Spinal cord (tissue), 10 donors: ENCODE results near the gene SAMSN1. TPM values are rescaled to one million over a fixed set of nuclear protein-coding genes. Genes with fewer than 3 reads are reported as not detected.

ENCODE experiments used
- DNase-seq, 6 donors: peaks; one replicate each; pipeline versions ENCODE4 v3.0.0 to v3.0.0-alpha.2; 2013 to 2015; ENCODE audit warnings: low spot score in 6 of 6, low read depth in 4 of 6
- H3K27ac ChIP-seq: one replicate; pipeline ENCODE4 v1.5.1; 2013; ENCODE audit warnings: low read depth, low read length, control low read depth
- H3K27me3 ChIP-seq: one replicate; pipeline ENCODE4 v1.6.1; 2013; ENCODE audit warnings: low read length; ENCODE audit not compliant: control insufficient read depth, insufficient read depth
- H3K36me3 ChIP-seq: one replicate; pipeline ENCODE4 v1.6.1; 2013; ENCODE audit warnings: low read length; ENCODE audit not compliant: control insufficient read depth, insufficient read depth
- H3K4me1 ChIP-seq: one replicate; pipeline ENCODE4 v1.6.1; 2013; ENCODE audit warnings: low read length; ENCODE audit not compliant: control insufficient read depth, insufficient read depth
- H3K4me3 ChIP-seq: one replicate; pipeline ENCODE4 v1.5.1; 2013; ENCODE audit warnings: low read depth, low read length, control low read depth
- H3K9me3 ChIP-seq: one replicate; pipeline ENCODE4 v1.6.1; 2013; ENCODE audit warnings: low read length; ENCODE audit not compliant: control insufficient read depth, insufficient read depth
- WGBS: methylation state at CpG from one replicate; pipeline ENCODE4 v1.1.5; 2013; ENCODE audit warnings: missing lambda C conversion rate; ENCODE audit not compliant: insufficient coverage; 5-methylcytosine and 5-hydroxymethylcytosine counted together
- polyA plus RNA-seq, 2 donors: library from polyadenylated mRNA; unstranded; fragments of 120-200 nt; gene quantifications; one replicate each; pipeline ENCODE4 v1.2.1, GENCODE V29; 2013; ENCODE audit not compliant: insufficient read length in 2 of 2
- total RNA-seq, 2 donors: library from RNA; depleted of rRNA in 1 of 2; stranded (reverse); fragments of 120-200 nt in 1 of 2; fragments of >200 nt in 1 of 2; gene quantifications; one replicate each; pipeline versions ENCODE4 v1.2.3 to v1.2.4, GENCODE V29; 2013 to 2014
- donor health status: healthy.

SAMSN1 gene
- total and polyA plus RNA-seq, 4 donors: 8.5 to 22.4 (median 12.3) TPM

GRCh38 chr21:14492931-14493330, 53.2 kb downstream of the SAMSN1 start:
- no peaks in the 10 kb centered on the region for H3K36me3 ChIP-seq
- H3K27ac ChIP-seq: no peak overlapping the region
- 64% methylated on average over 4 of the region's 4 CpGs for WGBS
- H3K27me3 ChIP-seq: no peaks in the 10 kb centered on the region
- no peak overlapping the region for H3K4me3 ChIP-seq
- H3K4me1 ChIP-seq: no peaks in the 10 kb centered on the region
- peak in 1 of 6 donors; percentile 37 for DNase-seq
- no peaks in the 10 kb centered on the region for H3K9me3 ChIP-seq

GRCh38 chr21:14491269-14491681, 54.8 kb downstream of the SAMSN1 start:
- H3K4me1 ChIP-seq: no peaks in the 10 kb centered on the region
- WGBS: no CpG with 5 or more reads among the region's 1 CpG
- no peaks in the 10 kb centered on the region for H3K9me3 ChIP-seq
- no peak overlapping the region for H3K27ac ChIP-seq
- no peaks in the 10 kb centered on the region for H3K27me3 ChIP-seq
- H3K4me3 ChIP-seq: no peak overlapping the region
- H3K36me3 ChIP-seq: no peaks in the 10 kb centered on the region
- no peak for DNase-seq

GRCh38 chr21:14488672-14489204, 57.4 kb downstream of the SAMSN1 start:
- Histone ChIP-seq H3K4me3 (no peak overlapping the region), H3K9me3 (no peaks in the 10 kb centered on the region), H3K36me3 (no peaks in the 10 kb centered on the region), H3K27ac (no peak overlapping the region), H3K27me3 (no peaks in the 10 kb centered on the region), H3K4me1 (no peaks in the 10 kb centered on the region)
- 60% methylated on average over 3 of the region's 5 CpGs for WGBS
- DNase-seq: peak in 1 of 6 donors; percentile 76

- peak in 2 of 6 donors; percentile 15 to 18 for DNase-seq
- no peak overlapping the region for H3K27ac ChIP-seq
- no peaks in the 10 kb centered on the region for H3K9me3 ChIP-seq
- H3K27me3 ChIP-seq: no peaks in the 10 kb centered on the region
- H3K4me1 ChIP-seq: no peaks in the 10 kb centered on the region
- no peak overlapping the region for H3K4me3 ChIP-seq
- H3K36me3 ChIP-seq: no peaks in the 10 kb centered on the region
Measured at GRCh38 chr21:14487490-14488432, 58.4 kb downstream of the SAMSN1 start.

- no peak overlapping the region for H3K27ac ChIP-seq
- H3K9me3 ChIP-seq: no peaks in the 10 kb centered on the region
- 100% methylated on average over 2 of the region's 3 CpGs for WGBS
- no peaks in the 10 kb centered on the region for H3K36me3 ChIP-seq
- DNase-seq: no peak
- no peaks in the 10 kb centered on the region for H3K27me3 ChIP-seq
- H3K4me3 ChIP-seq: no peak overlapping the region
- no peaks in the 10 kb centered on the region for H3K4me1 ChIP-seq
Measured at GRCh38 chr21:14486869-14487268, 59.2 kb downstream of the SAMSN1 start.

GRCh38 chr21:14484188-14485009, 61.7 kb downstream of the SAMSN1 start:
- 100% methylated on average over 1 of the region's 2 CpGs for WGBS
- no peaks in the 10 kb centered on the region for H3K9me3 ChIP-seq
- no peaks in the 10 kb centered on the region for H3K4me1 ChIP-seq
- H3K36me3 ChIP-seq: no peaks in the 10 kb centered on the region
- no peak for DNase-seq
- H3K4me3 ChIP-seq: no peak overlapping the region
- H3K27ac ChIP-seq: no peak overlapping the region
- no peaks in the 10 kb centered on the region for H3K27me3 ChIP-seq

GRCh38 chr21:14483296-14483695, 62.8 kb downstream of the SAMSN1 start:
- Histone ChIP-seq H3K4me3 (no peak overlapping the region), H3K9me3 (no peaks in the 10 kb centered on the region), H3K27ac (no peak overlapping the region), H3K4me1 (no peaks in the 10 kb centered on the region), H3K36me3 (no peaks in the 10 kb centered on the region), H3K27me3 (no peaks in the 10 kb centered on the region)
- no peak for DNase-seq
- 93% methylated on average over 5 of the region's 8 CpGs for WGBS

GRCh38 chr21:14482165-14482564, 64.0 kb downstream of the SAMSN1 start:
- DNase-seq: no peak
- Histone ChIP-seq H3K4me1 (no peaks in the 10 kb centered on the region), H3K36me3 (no peaks in the 10 kb centered on the region), H3K9me3 (no peaks in the 10 kb centered on the region), H3K27me3 (no peaks in the 10 kb centered on the region), H3K27ac (no peak overlapping the region), H3K4me3 (no peak overlapping the region)
- 100% methylated on average over 1 of the region's 7 CpGs for WGBS

GRCh38 chr21:14480411-14481031, 65.6 kb downstream of the SAMSN1 start:
- Histone ChIP-seq H3K27ac (no peak overlapping the region), H3K4me1 (no peaks in the 10 kb centered on the region), H3K36me3 (no peaks in the 10 kb centered on the region), H3K9me3 (no peaks in the 10 kb centered on the region), H3K4me3 (no peak overlapping the region), H3K27me3 (no peaks in the 10 kb centered on the region)
- DNase-seq: peak in 3 of 6 donors; percentile 26 to 79 (median 63)
- 43% methylated on average over 1 of the region's 3 CpGs for WGBS
